Rectal smooth muscle tissue (tissue), 1 donor: ENCODE measurements around the gene ALOX5AP.
"Not testable (repeated sequence)": the region's sequence is repeated elsewhere in the genome, so short reads cannot be mapped to it uniquely, and the experiment has no call there.

Experiments used
- H3K27ac ChIP-seq: one replicate; pipeline ENCODE4 v1.7.0; 2013; ENCODE audit warnings: low read depth, low read length, inconsistent platforms
- H3K27me3 ChIP-seq: one replicate; pipeline ENCODE4 v1.7.0; 2013; ENCODE audit warnings: low read length; ENCODE audit not compliant: control insufficient read depth, insufficient read depth
- H3K36me3 ChIP-seq: one replicate; pipeline ENCODE4 v1.7.0; 2013; ENCODE audit warnings: low read length; ENCODE audit not compliant: control insufficient read depth, insufficient read depth
- H3K4me1 ChIP-seq: one replicate; pipeline ENCODE4 v1.7.0; 2013; ENCODE audit warnings: low read length; ENCODE audit not compliant: control insufficient read depth, insufficient read depth
- H3K4me3 ChIP-seq: one replicate; pipeline ENCODE4 v1.7.0; 2013; ENCODE audit warnings: low read length
- H3K9ac ChIP-seq: one replicate; pipeline ENCODE4 v1.7.0; 2013; ENCODE audit warnings: low read length

The ALOX5AP gene

GRCh38 chr13:30745906-30746686 is 10.8 kb downstream of the ALOX5AP start:
- H3K27me3 ChIP-seq = no peaks in the 10 kb centered on the region
- H3K4me3 ChIP-seq = no peak overlapping the region
- H3K36me3 ChIP-seq = no peaks in the 10 kb centered on the region
- peaks cover 8% of the 10 kb centered on the region for H3K4me1 ChIP-seq
- H3K27ac ChIP-seq = no peak overlapping the region
- no peak overlapping the region for H3K9ac ChIP-seq

- H3K27ac ChIP-seq = no peak overlapping the region
- H3K4me3 ChIP-seq = no peak overlapping the region
- no peak overlapping the region for H3K9ac ChIP-seq
- no peaks in the 10 kb centered on the region for H3K27me3 ChIP-seq
- H3K4me1 ChIP-seq = peaks cover 8% of the 10 kb centered on the region
- H3K36me3 ChIP-seq = no peaks in the 10 kb centered on the region
Measured at GRCh38 chr13:30746791-30747190, 11.4 kb downstream of the ALOX5AP start.

- H3K36me3 ChIP-seq, H3K4me3 ChIP-seq, H3K27me3 ChIP-seq, H3K9ac ChIP-seq, H3K27ac ChIP-seq, H3K4me1 ChIP-seq: not testable (repeated sequence)
Measured at GRCh38 chr13:30747845-30748244, 12.5 kb downstream of the ALOX5AP start.

GRCh38 chr13:30748717-30749116 is 13.4 kb downstream of the ALOX5AP start:
- H3K27ac ChIP-seq = no peak overlapping the region
- H3K27me3 ChIP-seq = no peaks in the 10 kb centered on the region
- H3K36me3 ChIP-seq = no peaks in the 10 kb centered on the region
- H3K4me3 ChIP-seq = no peak overlapping the region
- no peaks in the 10 kb centered on the region for H3K4me1 ChIP-seq
- H3K9ac ChIP-seq = no peak overlapping the region

GRCh38 chr13:30750036-30750435 is 14.7 kb downstream of the ALOX5AP start:
- H3K27me3 ChIP-seq = no peaks in the 10 kb centered on the region
- H3K4me1 ChIP-seq = no peaks in the 10 kb centered on the region
- no peak overlapping the region for H3K9ac ChIP-seq
- H3K36me3 ChIP-seq = no peaks in the 10 kb centered on the region
- no peak overlapping the region for H3K4me3 ChIP-seq
- H3K27ac ChIP-seq = no peak overlapping the region

- Histone ChIP-seq H3K27me3 (no peaks in the 10 kb centered on the region), H3K27ac (no peak overlapping the region), H3K36me3 (no peaks in the 10 kb centered on the region), H3K4me1 (no peaks in the 10 kb centered on the region), H3K9ac (no peak overlapping the region), H3K4me3 (no peak overlapping the region)
Measured at GRCh38 chr13:30751183-30751933, 16.0 kb downstream of the ALOX5AP start.

- H3K4me1 ChIP-seq = no peaks in the 10 kb centered on the region
- no peaks in the 10 kb centered on the region for H3K36me3 ChIP-seq
- no peak overlapping the region for H3K4me3 ChIP-seq
- H3K27ac ChIP-seq = no peak overlapping the region
- H3K27me3 ChIP-seq = no peaks in the 10 kb centered on the region
- no peak overlapping the region for H3K9ac ChIP-seq
Measured at GRCh38 chr13:30752201-30752797, 17.0 kb downstream of the ALOX5AP start.

GRCh38 chr13:30753030-30753616 is 17.8 kb downstream of the ALOX5AP start:
- H3K9ac ChIP-seq = no peak overlapping the region
- no peaks in the 10 kb centered on the region for H3K36me3 ChIP-seq
- no peaks in the 10 kb centered on the region for H3K27me3 ChIP-seq
- no peaks in the 10 kb centered on the region for H3K4me1 ChIP-seq
- H3K27ac ChIP-seq = no peak overlapping the region
- H3K4me3 ChIP-seq = no peak overlapping the region

GRCh38 chr13:30755678-30756077 is 20.3 kb downstream of the ALOX5AP start:
- Histone ChIP-seq H3K9ac (no peak overlapping the region), H3K4me3 (no peak overlapping the region), H3K27me3 (no peaks in the 10 kb centered on the region), H3K36me3 (no peaks in the 10 kb centered on the region), H3K4me1 (no peaks in the 10 kb centered on the region), H3K27ac (no peak overlapping the region)

GRCh38 chr13:30757026-30757742 is 21.8 kb downstream of the ALOX5AP start:
- H3K36me3 ChIP-seq = no peaks in the 10 kb centered on the region
- no peaks in the 10 kb centered on the region for H3K4me1 ChIP-seq
- H3K4me3 ChIP-seq = no peak overlapping the region
- H3K27ac ChIP-seq = no peak overlapping the region
- H3K9ac ChIP-seq = no peak overlapping the region
- no peaks in the 10 kb centered on the region for H3K27me3 ChIP-seq

GRCh38 chr13:30759748-30760147 is 24.4 kb downstream of the ALOX5AP start:
- Histone ChIP-seq H3K9ac (no peak overlapping the region), H3K4me3 (no peak overlapping the region), H3K27ac (no peak overlapping the region), H3K36me3 (no peaks in the 10 kb centered on the region), H3K27me3 (no peaks in the 10 kb centered on the region), H3K4me1 (no peaks in the 10 kb centered on the region)

GRCh38 chr13:30762643-30763042 is 27.3 kb downstream of the ALOX5AP start:
- no peak overlapping the region for H3K9ac ChIP-seq
- H3K27ac ChIP-seq = no peak overlapping the region
- H3K4me3 ChIP-seq = no peak overlapping the region
- H3K27me3 ChIP-seq = no peaks in the 10 kb centered on the region
- no peaks in the 10 kb centered on the region for H3K36me3 ChIP-seq
- no peaks in the 10 kb centered on the region for H3K4me1 ChIP-seq
